ENCODE results near the gene HS3ST1. TPM values are rescaled to one million over a fixed set of nuclear protein-coding genes. Genes with fewer than 3 reads are reported as not detected.

Gene HS3ST1
- total RNA-seq, 2 experiments from 2014 or later, result not detected

GRCh38 chr4:11424000-11424399, 4.7 kb downstream of the HS3ST1 start:
- Mint-ChIP-seq H3K27ac (no peak overlapping the region), H3K36me3 (ENCODE audit: low read depth) (no peaks in the 10 kb centered on the region), H3K4me3 (no peak overlapping the region), H3K9me3 (no peaks in the 10 kb centered on the region), H3K4me1 (ENCODE audit: low read depth) (peaks cover 13% of the 10 kb centered on the region), H3K27me3 (peaks cover 28% of the 10 kb centered on the region)
- H3K9me3 ChIP-seq (ENCODE audit: control insufficient read depth in 1 of 2, insufficient read depth in 1 of 2, low read length in 2 of 2), result peaks cover 0 to 15% of the 10 kb centered on the region in 2 experiments
- H3K27ac ChIP-seq (ENCODE audit: low read depth in 1 of 2, low read length in 2 of 2), result no peak overlapping the region
- ChIA-PET CTCF (interaction anchor here (0.7 to 1.2 kb wide), 2 partner anchors 9 to 11 kb away, joined by 4 read pairs; no protein-coding TSS in a partner anchor), POLR2A (no interaction called here)
- H3K36me3 ChIP-seq (ENCODE audit: insufficient read depth, low read length), result no peaks in the 10 kb centered on the region
- no peak for ATAC-seq (ENCODE audit: poor library complexity)
- H3K4me3 ChIP-seq (ENCODE audit: low read length), result no peak overlapping the region
- intact Hi-C loops (cut with DNase I, micrococcal nuclease), result loop anchor here (1.0 to 10.0 kb wide), 7 partner anchors 61 to 1662 kb away; no protein-coding TSS in a partner anchor
- peak; percentile 42 for TF ChIP-seq CTCF (IDR thresholded peaks at IDR 0.05)
- H3K27me3 ChIP-seq (ENCODE audit: control insufficient read depth in 1 of 2, insufficient read depth in 2 of 2, low read length in 2 of 2), result peaks cover 21 to 23% of the 10 kb centered on the region in 2 experiments
- peaks cover 15% of the 10 kb centered on the region for H3K4me1 ChIP-seq (ENCODE audit: insufficient read depth, low read length)
- DNase-seq, result peak in 4 of 14 experiments; percentile 39 to 58 (median 49)

- intact Hi-C loops (cut with DNase I, micrococcal nuclease), result loop anchor here (5.0 to 10.0 kb wide), 4 partner anchors 61 to 1661 kb away; no protein-coding TSS in a partner anchor
- no peaks in the 10 kb centered on the region for H3K9me3 Mint-ChIP-seq
- no peaks in the 10 kb centered on the region for H3K36me3 ChIP-seq (ENCODE audit: insufficient read depth, low read length)
- H3K36me3 Mint-ChIP-seq (ENCODE audit: low read depth), result no peaks in the 10 kb centered on the region
- no peak overlapping the region for H3K27ac ChIP-seq (ENCODE audit: low read depth in 1 of 2, low read length in 2 of 2)
- peaks cover 9% of the 10 kb centered on the region for H3K4me1 ChIP-seq (ENCODE audit: insufficient read depth, low read length)
- ATAC-seq (ENCODE audit: poor library complexity) (no peak), DNase-seq (no peak)
- TF ChIP-seq CTCF (IDR thresholded peaks at IDR 0.05), result no peak
- no peak overlapping the region for H3K4me3 Mint-ChIP-seq
- peaks cover 0 to 12% of the 10 kb centered on the region in 2 experiments for H3K9me3 ChIP-seq (ENCODE audit: control insufficient read depth in 1 of 2, insufficient read depth in 1 of 2, low read length in 2 of 2)
- peaks cover 13% of the 10 kb centered on the region for H3K4me1 Mint-ChIP-seq (ENCODE audit: low read depth)
- no peak overlapping the region for H3K4me3 ChIP-seq (ENCODE audit: low read length)
- peaks cover 16 to 17% of the 10 kb centered on the region in 2 experiments for H3K27me3 ChIP-seq (ENCODE audit: control insufficient read depth in 1 of 2, insufficient read depth in 2 of 2, low read length in 2 of 2)
- H3K27me3 Mint-ChIP-seq, result peaks cover 27% of the 10 kb centered on the region
- POLR2A ChIA-PET, result no interaction called here
- H3K27ac Mint-ChIP-seq, result no peak overlapping the region
- CTCF ChIA-PET, result interaction anchor here (0.7 to 1.2 kb wide), 2 partner anchors 10 to 12 kb away, joined by 4 read pairs; no protein-coding TSS in a partner anchor
Observed at GRCh38 chr4:11423465-11423864, 5.2 kb downstream of the HS3ST1 start.

- H3K9me3 Mint-ChIP-seq, result no peaks in the 10 kb centered on the region
- intact Hi-C loops (cut with DNase I, micrococcal nuclease), result loop anchor here (5.0 to 10.0 kb wide), 4 partner anchors 64 to 1659 kb away; no protein-coding TSS in a partner anchor
- H3K27me3 ChIP-seq (ENCODE audit: control insufficient read depth in 1 of 2, insufficient read depth in 2 of 2, low read length in 2 of 2), result no peaks in the 10 kb centered on the region
- H3K9me3 ChIP-seq (ENCODE audit: control insufficient read depth in 1 of 2, insufficient read depth in 1 of 2, low read length in 2 of 2), result no peaks in the 10 kb centered on the region
- no peaks in the 10 kb centered on the region for H3K36me3 ChIP-seq (ENCODE audit: insufficient read depth, low read length)
- no peaks in the 10 kb centered on the region for H3K4me1 ChIP-seq (ENCODE audit: insufficient read depth, low read length)
- H3K4me3 Mint-ChIP-seq, result no peak overlapping the region
- ATAC-seq (ENCODE audit: poor library complexity) (no peak), DNase-seq (no peak)
- no peak overlapping the region for H3K27ac ChIP-seq (ENCODE audit: low read depth in 1 of 2, low read length in 2 of 2)
- peaks cover 9% of the 10 kb centered on the region for H3K27me3 Mint-ChIP-seq
- ChIA-PET CTCF (no interaction called here), POLR2A (no interaction called here)
- H3K27ac Mint-ChIP-seq, result no peak overlapping the region
- no peaks in the 10 kb centered on the region for H3K4me1 Mint-ChIP-seq (ENCODE audit: low read depth)
- no peaks in the 10 kb centered on the region for H3K36me3 Mint-ChIP-seq (ENCODE audit: low read depth)
- no peak overlapping the region for H3K4me3 ChIP-seq (ENCODE audit: low read length)
- no peak for TF ChIP-seq CTCF (IDR thresholded peaks at IDR 0.05)
Observed at GRCh38 chr4:11421116-11421515, 7.6 kb downstream of the HS3ST1 start.
